Mammary epithelial cell (primary cell): ENCODE results near the gene THUMPD3.

ENCODE experiments used
- CTCF ChIP-seq, 2 donors: IDR thresholded peaks in 1 of 2; conservative IDR thresholded peaks in 1 of 2; 2 replicates each; pipeline ENCODE4 v1.5.1; 2011 to 2012; ENCODE audit warnings: inconsistent platforms in 2 of 2, low read length in 2 of 2, mild to moderate bottlenecking in 2 of 2, control low read depth in 1 of 2, low read depth in 1 of 2; ENCODE audit not compliant: insufficient read depth in 1 of 2; ENCODE audit errors: extremely low read depth in 1 of 2
- EZH2 ChIP-seq: IDR thresholded peaks from 2 replicates; pipeline ENCODE4 v1.6.1; 2012; ENCODE audit warnings: low read length, inconsistent platforms, borderline replicate concordance

- TF ChIP-seq CTCF (conservative IDR thresholded peaks at IDR 0.05 in 1 of 2, IDR thresholded peaks at IDR 0.05 in 1 of 2; ENCODE audit: extremely low read depth in 1 of 2, insufficient read depth in 1 of 2, low read depth in 1 of 2, low read length in 2 of 2) = peak; percentile 69 to 74
- no peak for TF ChIP-seq EZH2
These were observed 60.0 kb downstream of the THUMPD3 start for GRCh38 chr3:9422712-9423424.
